22Rv1 (cell line): ENCODE results near the gene GREB1.

ENCODE experiments used
- CTCF ChIP-seq: fragments of 450-650 bp; IDR thresholded peaks from 2 replicates; pipeline ENCODE4 v1.5.1; 2017; ENCODE audit warnings: mild to moderate bottlenecking
- ZFX ChIP-seq: fragments of 450-650 bp; IDR thresholded peaks from 2 replicates; pipeline ENCODE4 v1.6.1; 2017; ENCODE audit warnings: antibody characterized with exemption, borderline replicate concordance

GRCh38 chr2:11571170-11571569 is 37.3 kb downstream of the GREB1 start:
- no peak for TF ChIP-seq CTCF
- no peak for TF ChIP-seq ZFX
